ENCODE data around the gene CMTM4.

DNA sequence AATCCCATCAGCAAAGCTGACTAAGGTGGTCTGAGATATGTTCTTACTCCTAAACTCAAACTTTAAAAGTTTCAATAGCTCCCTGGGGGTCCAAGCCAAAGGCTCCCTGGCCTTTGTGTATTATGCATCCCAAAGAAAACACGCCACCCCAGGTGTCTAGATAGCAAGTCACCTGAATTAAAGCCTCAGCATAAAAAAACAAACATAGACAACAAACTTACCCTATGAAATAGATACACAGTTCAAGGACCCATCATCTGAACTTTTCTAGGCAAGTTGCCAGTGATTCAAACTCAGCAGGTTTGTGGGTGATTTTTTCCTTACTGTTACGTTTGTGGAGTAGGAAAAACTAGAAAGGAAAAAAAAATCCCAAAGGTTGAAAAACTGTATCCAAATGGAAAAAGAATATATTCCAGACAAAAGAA is 79.5 kb downstream of the CMTM4 start:
- TF ChIP-seq, protein P1, sequence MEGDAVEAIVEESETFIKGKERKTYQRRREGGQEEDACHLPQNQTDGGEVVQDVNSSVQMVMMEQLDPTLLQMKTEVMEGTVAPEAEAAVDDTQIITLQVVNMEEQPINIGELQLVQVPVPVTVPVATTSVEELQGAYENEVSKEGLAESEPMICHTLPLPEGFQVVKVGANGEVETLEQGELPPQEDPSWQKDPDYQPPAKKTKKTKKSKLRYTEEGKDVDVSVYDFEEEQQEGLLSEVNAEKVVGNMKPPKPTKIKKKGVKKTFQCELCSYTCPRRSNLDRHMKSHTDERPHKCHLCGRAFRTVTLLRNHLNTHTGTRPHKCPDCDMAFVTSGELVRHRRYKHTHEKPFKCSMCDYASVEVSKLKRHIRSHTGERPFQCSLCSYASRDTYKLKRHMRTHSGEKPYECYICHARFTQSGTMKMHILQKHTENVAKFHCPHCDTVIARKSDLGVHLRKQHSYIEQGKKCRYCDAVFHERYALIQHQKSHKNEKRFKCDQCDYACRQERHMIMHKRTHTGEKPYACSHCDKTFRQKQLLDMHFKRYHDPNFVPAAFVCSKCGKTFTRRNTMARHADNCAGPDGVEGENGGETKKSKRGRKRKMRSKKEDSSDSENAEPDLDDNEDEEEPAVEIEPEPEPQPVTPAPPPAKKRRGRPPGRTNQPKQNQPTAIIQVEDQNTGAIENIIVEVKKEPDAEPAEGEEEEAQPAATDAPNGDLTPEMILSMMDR (IDR thresholded peaks at IDR 0.05; ENCODE audit: poor library complexity, severe bottlenecking), result no peak
- TF ChIP-seq TAF1 (IDR thresholded peaks at IDR 0.05; ENCODE audit: low read depth), result no peak
- no peak for TF ChIP-seq POLR2AphosphoS5 (IDR thresholded peaks at IDR 0.05)
- no peak for TF ChIP-seq REST (IDR thresholded peaks at IDR 0.05; ENCODE audit: borderline replicate concordance)
- TF ChIP-seq SMC3 (conservative IDR thresholded peaks at IDR 0.05; ENCODE audit: poor library complexity), result no peak
- TF ChIP-seq EZH2 (IDR thresholded peaks at IDR 0.05; ENCODE audit: borderline replicate concordance, insufficient read depth, low read length, poor library complexity, severe bottlenecking), result no peak
